ENCODE results near the gene SIT1.
"Not testable (repeated sequence)": the region's sequence is repeated elsewhere in the genome, so short reads cannot be mapped to it uniquely, and the experiment has no call there.

- not testable (repeated sequence) for TF ChIP-seq ZNF311 (tag by site-specific recombination; IDR thresholded peaks at IDR 0.05; ENCODE audit: borderline replicate concordance); REST (tag by site-specific recombination; IDR thresholded peaks at IDR 0.05); ZNF175 (tag by site-specific recombination; IDR thresholded peaks at IDR 0.05); PATZ1 (tag by site-specific recombination; IDR thresholded peaks at IDR 0.05); ZBTB1 (tag by site-specific recombination; IDR thresholded peaks at IDR 0.05); SP2 (tag by site-specific recombination; IDR thresholded peaks at IDR 0.05); CTCF (tag by site-specific recombination; IDR thresholded peaks at IDR 0.05); PBX3 (CRISPR knock-in tag; IDR thresholded peaks at IDR 0.05)
Measured at GRCh38 chr9:35638751-35639150, 12.0 kb downstream of the SIT1 start.
